Kidney glomerular epithelial cell (primary cell): ENCODE measurements around the gene F12.

Experiments
- DNase-seq: peaks from one replicate; lab custom pipeline; 2025; lab: John Stamatoyannopoulos, UW

The F12 gene

DNA sequence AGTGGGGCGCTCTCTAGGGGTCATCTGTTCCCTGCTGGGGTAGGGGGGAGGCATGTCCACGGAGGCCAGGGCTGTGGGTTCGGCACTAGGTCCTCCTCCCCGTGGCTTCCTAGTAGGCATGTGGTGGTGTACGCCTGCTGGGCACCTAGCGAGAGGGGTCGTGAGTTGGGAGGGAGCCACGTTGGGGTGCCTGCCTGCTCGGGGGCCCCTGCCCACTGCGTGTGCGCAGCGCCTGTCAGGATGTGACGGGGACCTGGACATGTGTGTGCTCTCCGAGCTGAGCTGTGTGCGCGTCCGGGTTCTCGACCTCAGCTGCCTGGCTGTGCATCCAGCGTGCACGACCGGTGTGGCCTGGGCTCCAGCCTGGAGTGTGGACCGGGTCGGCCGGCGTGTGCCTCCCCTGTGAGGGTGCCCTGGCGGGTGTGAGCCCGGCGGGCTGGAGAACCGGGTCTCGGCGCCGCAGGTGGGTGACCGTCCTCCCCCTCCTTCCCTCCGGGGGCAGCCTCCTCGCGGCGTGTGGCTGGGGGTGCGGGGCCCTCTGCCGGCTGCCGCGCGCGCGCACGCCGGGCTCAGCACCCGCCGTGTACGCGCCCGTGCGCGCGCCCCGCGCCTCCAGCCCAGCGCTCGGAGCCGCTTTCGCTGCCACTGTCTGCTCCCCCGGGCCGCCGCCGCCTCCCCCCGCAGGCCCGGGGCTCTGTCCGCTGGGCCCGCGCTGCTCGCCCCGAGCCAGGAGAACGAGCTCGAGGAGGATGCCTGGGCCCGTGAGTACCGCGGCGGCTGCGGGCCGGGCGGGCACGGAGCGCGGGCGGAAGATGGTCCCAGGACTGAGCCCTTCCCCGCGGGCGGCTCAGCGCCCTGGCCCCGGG is 37.1 kb upstream of the F12 start, which contains the start of gene PRR7:
Gene PRR7 (plus strand): TSS at position 615 of the 866 bp plus-strand sequence. CDS start 8,254 bp downstream, outside the sequence.
- peak; percentile 57 for DNase-seq

DNA sequence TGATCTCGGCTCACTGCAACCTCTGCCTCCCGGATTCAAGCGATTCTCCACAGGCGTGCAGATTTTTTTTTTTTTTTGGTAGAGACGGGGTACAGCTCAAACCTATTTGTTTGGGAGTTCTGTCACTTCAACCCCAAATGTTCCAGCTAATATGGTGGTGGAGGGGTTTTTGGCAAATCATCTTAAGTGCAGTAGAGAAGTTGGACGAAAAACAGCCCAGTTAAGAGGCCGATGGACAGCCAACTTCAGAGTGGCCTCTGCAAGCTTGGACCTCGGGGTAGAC is 36.5 kb upstream of the F12 start:
- no peak for DNase-seq

DNA sequence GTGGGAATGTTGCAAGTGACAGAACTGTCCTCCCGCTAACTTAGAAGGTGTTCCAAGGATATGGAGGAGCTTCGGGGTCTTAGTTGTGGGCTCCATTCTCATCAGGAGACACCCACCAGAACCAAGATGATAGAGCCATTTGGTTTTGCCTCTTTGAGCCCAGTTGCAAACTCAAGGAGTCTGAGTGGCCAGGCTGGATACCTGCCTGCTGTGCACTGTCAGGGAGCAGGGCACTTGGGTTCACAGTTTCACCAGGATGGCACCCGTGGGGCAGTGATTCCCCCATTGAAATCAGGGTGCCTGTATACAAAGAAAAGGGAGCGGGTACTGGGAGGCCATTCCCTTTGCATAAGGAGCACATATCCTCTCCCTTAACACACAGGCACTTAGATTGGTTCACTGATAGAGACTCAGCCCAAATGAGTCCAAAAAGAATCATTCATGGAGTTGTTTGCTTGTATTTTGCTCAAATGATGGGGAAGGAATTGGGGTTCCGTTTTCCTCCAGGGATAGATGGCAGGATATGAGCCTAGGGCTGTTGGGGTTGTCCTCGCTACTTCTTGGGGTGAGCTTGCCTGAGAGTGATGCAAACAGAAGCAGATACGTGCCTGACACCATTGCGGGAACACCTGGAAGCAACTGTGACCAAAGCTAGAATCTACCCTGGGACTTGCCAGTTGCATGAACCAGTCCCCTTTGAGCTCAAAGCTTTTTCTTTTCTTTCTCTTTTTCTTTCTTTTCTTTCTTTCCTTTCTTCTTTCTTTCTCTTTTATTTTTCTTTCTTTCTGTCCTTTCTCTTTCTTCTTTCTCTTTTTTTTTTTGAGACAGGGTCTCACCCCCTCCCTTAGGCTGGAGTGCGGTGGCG is 35.9 kb upstream of the F12 start:
- DNase-seq: no peak

DNA sequence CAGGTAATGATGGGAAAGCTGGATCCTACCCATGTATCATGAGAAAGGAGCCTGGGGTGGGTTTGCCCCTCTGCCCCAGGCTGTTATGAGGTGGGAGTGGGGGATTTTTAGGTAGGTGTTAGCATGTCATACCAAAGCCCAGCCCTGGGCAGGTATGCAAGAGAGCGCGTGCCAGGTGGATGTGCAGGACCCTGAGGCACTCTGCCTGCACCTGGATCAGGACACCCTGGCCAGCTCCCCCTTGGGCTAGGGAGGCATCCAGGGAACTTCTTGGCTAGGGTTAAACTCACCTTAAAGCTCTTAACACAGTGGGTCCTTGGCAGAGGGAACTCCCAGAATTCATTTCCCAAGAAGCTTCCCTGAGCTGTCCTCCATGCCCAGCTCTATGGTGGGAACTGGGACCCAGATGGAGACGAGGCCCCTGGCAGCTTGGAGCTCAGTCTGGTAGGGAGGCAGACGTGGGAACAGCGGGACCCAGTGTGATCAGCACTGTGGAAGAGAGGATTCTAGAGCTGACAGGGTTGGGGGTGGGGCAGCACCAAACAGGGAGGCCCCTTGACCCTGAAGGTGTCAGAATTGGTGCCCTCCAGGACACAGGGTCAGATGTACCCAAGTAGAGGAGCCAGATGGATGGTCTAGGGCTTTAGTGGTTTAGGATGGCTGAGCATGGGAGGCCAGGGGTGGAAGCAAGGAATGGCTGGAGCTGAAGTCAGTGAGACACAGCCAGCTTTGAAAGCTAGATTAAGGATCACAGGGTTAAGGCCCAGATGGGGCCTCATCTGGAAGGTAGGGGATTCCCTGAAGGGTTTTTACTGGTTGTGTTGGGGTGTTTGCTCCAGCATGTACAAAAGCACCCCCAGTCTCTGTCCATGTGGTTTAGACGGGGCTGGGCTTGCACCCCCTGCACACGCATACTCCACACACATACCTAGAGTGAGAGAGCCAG is 35.0 kb upstream of the F12 start:
- DNase-seq: no peak

DNA sequence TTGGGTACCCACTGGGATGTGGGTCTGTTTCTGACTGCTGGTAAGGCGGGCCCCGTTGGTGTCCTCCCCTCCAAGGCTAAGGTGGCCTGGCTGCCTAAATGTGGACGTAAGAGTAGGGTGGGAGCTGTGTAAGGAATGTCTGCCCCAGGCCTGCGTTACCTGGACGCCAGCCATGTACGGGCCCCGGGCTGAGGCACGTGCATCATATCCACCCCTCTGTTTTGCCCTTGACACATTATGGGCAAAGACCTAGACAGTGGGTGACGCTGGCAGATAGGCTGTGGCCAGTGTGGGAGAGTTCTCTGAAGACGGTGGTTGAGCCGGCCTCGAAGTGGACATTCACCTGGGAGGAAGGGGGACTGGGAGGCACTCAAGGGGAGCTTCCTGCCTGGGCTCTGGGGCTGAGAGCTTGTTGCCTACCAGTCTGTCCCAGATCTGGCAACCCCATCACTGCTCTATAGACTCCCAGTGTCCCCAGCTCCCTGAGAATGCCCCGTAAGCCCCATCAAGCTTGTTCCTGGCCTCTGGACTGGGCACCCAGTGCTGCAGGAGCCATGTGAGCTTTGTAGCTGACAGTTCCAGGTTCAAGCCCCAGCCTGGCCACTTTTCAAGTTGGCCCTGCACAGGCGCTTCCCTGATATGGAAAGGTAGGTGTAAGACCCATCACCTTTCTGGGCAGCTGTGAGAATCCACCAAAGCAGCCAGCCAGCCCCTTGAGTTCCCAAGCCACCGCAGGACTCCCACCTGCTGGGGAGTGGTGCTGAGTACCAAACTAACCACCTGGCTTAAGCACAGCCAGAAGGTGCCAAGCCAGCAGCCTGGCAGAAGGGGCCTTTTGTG is 34.0 kb upstream of the F12 start:
- no peak for DNase-seq

DNA sequence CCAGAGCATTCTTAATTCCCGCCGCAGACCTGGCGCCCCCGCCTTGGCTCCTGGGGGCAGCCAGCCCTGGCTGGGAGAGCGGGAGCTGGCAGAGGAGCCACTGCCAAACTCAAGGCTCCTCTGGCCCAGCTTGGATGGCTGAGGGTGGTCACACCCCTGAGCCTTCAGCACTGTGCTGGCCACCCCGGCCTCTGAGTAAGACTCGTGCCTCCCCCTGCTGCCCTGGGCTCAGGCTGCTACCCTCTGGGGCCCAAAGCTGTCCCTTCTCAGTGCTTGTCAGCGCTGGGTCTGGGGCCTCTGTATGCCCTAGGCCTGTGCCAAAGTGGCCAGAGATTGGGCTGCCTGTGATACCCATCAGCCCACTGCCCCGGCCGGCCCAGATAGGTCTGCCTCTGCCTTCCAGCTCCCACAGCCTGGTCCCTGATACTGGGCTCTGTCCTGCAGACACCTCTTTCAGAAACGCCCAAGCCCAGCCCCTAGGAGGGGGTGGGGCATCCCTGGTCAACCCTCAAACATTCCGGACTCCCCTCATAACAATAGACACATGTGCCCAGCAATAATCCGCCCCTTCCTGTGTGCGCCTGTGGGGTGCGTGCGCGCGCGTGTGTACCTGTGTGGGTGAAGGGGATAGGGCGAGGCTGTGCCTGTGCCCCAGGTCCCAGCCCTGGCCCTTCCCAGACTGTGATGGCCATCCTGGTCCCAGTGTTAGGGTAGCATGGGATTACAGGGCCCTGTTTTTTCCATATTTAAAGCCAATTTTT is 32.9 kb upstream of the F12 start:
- no peak for DNase-seq

DNA sequence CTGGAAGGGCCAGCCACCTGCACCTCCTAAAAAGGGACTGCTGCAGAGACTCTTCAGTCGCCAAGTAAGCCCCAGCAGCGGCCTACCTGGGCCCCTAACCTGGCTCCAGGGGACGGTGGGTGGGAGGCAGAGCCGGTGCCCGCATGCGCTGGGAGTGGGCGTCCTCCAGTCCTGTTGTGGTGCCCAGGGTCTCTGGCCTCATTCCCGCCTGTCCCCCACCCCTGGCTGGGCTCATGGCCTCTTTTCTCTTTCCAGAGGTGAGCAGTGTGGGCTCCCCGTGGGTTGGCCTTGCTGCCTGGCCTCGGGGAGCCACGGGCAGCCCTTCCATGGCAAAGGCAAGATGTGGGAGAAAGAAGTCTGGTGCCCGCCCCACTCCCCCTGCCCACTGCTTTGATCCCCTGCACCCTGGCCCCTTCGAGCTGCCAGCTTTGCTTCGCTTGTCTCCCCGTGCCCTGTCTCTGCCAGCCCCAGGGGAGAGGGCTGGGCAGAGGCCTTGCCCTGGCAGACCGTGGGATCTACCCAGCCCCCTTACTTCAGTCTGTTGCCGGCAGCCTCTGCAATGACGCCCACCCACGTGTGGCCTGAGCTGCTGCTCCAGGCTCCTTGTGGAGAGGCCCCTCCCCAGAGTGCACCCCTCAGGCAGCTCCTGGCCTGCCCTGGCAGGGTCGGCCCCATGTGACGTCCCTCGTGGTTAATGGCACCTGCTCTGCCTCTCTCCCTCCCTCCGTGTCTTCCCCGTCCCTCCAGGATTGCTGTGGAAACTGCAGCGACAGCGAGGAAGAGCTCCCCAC is 31.8 kb upstream of the F12 start:
- no peak for DNase-seq

DNA sequence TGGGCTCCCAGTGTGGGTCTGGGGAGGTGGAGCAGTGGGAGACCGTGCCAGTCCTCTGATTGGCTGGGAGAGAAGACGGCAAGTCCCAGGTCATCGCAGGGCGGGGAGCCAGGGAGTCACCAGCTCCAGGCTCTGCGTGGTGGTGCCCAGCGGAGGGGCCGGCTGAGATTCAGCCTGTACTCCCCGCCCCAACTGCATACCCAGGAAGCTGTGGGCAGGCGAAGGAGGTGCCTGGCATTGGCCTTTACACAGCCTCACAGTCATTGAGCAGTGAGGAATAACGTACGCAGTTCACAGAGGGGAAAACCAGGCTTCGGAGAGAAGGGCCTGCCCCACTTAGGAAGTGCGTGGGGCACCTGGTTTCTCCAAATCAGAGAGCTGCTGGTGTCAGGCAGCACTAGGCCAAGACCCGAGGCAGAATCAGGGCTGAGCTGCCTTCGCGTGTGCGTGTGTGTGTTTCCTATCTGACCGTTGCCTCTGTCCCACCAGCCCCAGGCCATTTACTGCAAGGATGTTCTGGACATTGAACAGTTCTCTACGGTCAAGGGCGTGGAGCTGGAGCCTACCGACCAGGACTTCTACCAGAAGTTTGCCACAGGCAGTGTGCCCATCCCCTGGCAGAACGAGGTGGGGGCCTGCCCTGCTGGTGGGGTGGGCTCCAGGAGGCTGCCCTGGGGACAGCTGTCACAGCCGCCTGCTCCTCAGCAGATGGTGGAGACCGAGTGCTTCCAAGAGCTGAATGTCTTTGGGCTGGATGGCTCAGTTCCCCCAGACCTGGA is 31.0 kb upstream of the F12 start:
- DNase-seq: no peak

DNA sequence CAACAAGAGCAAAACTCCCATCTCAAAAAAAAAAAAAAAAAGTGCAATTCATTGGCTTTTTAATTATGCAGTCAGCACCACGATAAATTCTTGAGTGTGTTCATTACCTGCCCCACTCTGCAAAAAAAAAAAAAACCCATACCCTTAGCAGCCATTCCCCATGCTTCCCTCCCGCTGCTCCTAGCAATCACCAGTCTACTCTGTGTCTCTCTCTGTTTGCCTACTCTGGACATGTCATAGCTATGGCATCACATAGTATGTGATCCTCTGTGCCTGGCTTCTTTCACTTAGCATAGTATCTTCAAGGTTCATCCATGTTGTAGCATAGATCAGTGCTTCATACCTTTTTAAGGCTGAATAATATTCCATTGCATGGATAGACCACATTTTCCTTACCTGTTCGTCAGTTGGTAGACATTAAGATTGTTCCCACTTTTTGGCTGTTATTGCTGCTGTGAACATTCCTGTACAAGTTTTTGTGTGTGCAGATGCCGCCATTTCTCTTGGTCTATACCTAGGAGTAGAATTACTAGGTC is 30.2 kb upstream of the F12 start:
- DNase-seq: no peak

DNA sequence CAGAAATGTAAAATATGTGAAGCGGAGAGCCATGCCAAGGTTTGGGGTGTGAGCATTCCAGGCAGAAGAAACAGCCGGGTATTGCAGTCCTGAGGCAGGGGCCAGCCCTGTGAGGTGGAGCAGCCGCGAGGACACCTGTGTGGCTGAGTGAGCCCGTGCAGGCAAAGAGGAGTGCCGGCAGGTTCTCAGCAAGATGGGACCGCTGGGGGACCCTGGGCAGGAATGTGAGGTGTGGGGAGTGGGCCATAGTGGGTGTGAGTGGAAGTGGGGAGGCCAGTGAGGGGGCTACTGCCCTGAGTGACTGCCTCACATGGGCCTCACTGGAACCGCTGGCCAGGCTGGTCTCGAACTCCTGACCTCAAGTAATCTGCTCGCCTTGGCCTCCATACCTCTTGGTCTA is 29.1 kb upstream of the F12 start:
- no peak for DNase-seq

DNA sequence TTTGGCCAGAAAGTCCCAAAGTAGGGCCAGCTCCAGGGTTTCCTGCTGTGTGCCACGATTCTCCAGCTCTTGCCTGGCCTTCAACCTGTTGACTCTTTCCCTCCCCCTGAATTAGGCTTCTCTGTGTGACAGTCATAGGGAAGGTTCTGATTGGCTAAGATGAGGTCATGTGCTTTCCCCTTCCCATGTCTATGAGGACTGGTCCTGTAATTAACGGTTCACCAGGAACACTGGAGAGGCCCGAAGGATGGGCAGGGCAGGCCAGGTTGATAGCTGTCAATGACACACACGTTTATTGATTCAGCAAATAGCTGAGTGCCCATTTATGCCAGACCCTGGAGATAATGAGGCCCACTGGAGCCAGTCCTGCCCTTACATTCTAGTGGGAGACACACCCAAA is 28.3 kb upstream of the F12 start:
- DNase-seq: no peak

DNA sequence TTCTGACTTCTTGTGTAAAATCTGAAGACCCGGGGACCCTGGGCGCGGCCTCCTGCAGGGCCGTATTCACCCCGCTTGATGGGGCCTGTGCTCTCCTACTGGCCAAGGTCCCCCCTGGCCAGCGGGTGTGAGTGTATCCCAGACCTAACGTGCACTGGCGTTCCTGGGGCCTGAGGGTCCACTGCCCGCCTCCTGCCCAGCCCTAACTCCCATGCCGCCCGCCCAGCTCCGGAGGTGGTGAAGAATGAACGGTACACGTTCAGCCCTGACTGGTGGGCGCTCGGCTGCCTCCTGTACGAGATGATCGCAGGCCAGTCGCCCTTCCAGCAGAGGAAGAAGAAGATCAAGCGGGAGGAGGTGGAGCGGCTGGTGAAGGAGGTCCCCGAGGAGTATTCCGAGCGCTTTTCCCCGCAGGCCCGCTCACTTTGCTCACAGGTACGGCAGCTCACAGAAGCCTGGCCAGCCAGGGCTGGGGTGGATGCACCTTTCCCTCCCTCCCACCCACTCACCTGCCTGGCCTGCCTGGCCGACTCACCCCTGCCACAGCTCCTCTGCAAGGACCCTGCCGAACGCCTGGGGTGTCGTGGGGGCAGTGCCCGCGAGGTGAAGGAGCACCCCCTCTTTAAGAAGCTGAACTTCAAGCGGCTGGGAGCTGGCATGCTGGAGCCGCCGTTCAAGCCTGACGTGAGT is 26.6 kb upstream of the F12 start:
- DNase-seq: no peak

DNA sequence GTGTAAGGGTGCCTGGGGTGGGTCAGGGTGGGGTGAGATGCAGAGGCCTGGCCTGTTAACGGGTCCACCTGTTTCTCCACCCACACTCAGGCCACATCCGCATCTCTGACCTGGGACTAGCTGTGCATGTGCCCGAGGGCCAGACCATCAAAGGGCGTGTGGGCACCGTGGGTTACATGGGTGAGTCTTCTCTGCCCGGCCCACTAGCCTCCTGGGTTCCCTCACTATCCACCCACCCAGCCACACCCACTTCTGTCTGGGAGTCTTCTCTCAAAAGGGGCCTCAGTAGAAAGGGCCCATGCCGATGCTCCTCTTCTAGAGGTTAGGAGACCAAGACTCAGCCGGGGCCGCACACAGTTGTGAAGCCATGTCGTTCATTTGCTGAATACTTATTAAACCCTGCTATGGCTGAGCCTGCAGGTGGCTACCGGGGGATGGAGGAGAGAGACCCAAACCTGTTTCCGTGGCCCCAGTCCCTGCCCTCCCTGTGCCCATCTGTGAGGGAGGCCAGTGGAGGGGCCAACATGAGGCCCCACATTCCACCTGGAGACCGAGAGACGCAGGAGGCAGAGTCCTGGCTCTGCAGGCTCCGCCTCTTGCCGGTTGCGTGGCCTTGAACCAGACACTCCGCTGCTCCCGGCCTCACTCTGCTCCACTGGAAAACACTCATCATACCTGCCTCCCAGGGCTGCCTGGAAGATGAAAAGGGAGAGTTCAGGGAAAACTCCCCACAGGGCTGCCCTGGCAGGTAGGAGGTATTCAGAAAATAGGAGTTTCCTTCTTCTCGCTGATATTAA is 25.8 kb upstream of the F12 start:
- DNase-seq: no peak

DNA sequence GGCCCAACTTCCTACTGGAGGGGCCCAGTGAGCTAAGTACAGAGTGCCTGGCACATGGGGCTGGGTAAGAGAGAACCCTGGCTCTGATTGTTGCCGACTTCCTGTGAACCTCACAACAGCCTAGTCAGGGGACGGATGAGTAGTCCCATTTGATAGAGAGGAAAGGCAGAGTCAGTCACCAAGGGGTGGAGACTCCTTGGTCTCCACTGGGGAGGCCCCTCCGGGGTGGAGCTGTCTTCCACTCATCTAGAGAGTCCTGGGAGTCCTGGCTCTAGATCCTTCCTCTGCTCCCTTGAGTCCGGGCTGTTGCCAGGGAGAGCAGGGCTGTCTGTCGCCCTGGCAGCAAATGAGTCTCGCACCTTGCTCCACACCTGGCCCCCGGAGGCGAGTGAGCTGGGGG is 25.1 kb upstream of the F12 start:
- DNase-seq: no peak

DNA sequence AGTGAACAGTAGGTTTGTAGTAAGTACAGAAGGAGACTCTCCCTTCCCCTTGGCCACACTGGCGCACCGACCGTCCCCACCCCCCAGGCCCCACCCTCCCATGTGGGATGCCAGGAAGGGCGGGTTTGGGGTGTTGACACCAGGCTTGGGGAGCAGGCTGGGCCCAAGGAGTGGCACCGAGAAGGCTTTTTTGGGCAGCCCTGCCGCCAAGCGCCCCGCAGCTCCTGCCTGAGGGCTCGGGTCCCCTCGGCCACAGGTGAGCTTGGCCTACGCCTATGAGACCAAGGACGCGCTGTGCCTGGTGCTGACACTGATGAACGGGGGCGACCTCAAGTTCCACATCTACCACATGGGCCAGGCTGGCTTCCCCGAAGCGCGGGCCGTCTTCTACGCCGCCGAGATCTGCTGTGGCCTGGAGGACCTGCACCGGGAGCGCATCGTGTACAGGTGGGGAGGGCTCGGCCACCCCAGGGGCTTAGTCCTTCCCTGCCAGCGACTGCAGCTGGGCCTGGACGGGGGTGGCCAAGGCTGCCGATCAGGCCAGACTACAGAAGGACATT is 24.4 kb upstream of the F12 start:
- no peak for DNase-seq

DNA sequence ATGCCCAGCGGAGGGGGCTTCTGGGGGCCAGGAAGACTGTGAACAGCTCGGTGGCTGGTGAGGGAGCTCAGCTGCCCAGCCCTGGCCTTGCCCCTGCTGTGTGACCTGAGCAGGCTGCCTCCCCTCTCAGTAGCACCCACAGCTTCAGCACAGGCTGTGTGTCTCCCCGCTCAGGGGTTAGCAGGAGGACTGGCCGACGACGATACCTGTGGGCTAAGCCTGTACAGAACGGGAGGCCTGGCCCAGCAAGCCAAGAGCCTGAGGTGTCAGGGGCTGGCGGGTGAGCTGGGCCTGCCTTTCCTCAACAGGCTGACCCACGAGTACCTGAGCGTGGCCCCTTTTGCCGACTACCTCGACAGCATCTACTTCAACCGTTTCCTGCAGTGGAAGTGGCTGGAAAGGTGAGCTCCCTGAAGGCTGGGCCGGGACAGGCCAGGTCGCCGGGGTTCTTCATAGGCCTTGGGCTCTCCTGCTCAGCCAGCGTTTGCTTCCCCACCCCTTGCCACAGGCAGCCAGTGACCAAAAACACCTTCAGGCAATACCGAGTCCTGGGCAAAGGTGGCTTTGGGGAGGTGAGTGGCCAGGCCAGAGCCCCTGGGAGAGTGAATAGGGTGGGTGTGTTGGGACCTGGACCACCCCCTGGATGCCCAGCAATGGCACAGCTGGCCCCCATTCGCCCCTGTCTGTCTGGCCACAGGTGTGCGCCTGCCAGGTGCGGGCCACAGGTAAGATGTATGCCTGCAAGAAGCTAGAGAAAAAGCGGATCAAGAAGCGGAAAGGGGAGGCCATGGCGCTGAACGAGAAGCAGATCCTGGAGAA is 23.7 kb upstream of the F12 start:
- DNase-seq: no peak
